Activated T-cell treated with anti-CD3 and anti-CD28 coated beads, Interleukin-2, amount 50 U/mL, for 48 hours (primary cell): ENCODE data around the gene HMGN4.

ENCODE experiments used
- DNase-seq, 2 experiments: peaks; one replicate each; pipeline ENCODE4 v3.0.0-alpha.2; 2020

HMGN4 gene

DNA sequence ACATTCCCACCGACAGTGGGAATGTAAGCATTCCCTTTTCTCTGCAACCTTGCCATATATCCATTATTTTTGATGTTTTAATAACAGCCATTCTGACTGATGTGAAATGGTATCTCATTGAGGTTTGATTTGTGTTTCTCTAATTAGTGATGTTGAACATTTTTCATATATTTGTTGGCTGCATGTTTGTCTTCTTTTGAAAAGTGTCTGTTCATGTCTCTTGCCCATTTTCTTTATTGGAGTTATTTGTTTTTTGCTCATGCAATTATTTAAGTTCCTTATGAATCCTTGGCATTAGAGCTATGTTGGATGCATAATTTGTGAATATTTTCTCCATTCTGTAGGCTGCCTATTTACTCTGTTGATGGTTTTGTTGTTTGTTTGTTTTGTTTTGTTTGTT lies 40.6 kb downstream of the HMGN4 start:
- DNase-seq, result no peak

DNA sequence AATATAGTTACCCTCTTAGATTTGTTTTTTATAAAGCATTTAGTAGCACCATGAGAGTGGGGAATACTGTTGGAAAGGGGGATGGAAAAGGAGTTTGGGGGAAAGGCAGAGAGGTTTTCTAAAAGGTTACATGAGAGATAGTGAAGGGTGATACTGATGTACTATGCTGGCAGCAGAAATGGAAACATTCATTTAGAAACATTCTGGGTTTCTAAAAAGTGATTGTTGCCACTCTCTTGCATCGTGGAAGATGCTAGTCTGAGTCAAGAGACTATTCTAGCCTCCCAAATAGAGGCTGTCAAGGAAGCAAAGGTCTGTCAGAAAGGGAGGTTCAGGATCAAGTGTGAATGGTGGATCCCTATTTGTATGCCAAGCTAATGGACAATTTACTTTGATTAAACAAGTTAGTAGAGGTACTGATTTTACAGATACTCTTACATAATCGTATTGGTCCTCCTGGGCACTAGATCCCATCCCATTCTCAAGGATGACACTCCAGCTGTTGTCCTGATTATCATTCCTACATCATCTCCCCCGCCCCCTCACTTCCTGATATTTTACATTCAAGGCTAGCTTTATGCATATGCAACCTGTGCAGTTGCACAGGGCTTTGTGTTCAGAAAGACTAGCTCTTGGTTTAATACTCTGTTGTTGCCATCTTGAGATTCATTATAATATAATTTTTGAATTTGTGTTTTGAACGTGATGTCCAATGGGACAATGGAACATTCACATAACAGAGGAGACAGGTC lies 43.2 kb downstream of the HMGN4 start:
- DNase-seq, result no peak

DNA sequence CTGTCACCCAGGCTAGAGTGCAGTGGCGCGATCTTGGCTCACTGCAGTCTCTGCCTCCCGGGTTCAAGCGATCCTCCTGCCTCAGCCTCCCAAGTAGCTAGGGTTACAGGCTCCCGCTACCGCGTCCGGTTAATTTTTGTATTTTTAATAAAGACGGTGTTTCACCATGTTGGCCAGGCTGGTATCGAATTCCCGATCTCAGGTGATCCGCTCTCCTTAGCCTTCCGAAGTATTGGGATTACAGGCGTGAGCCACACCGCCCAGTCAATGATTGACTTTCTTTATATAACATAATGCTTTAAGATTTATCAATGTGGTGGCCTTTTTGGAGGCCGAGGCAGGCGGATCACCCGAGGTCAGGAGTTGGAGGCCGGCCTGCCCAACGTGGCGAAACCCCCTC lies 50.8 kb downstream of the HMGN4 start:
- no peak for DNase-seq

DNA sequence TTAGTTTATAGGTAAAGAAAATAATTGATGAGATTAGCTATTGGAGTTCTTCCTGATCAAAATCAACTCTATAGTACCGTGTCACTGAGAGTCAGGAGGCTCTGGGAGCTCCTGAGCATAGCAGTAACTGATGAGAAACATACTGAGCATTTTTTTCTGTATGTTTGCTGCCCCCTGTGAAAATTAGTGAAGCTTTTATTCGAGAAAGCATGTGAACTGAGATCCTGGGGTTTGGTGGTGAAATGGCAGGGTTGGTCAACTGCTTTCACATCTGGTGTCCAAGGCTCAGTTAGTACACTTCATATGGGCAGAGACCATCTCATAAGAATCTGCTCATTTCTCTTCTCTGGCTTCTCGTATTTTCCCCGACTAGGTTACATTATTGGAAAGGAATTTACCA lies 54.5 kb downstream of the HMGN4 start:
- DNase-seq, result no peak

DNA sequence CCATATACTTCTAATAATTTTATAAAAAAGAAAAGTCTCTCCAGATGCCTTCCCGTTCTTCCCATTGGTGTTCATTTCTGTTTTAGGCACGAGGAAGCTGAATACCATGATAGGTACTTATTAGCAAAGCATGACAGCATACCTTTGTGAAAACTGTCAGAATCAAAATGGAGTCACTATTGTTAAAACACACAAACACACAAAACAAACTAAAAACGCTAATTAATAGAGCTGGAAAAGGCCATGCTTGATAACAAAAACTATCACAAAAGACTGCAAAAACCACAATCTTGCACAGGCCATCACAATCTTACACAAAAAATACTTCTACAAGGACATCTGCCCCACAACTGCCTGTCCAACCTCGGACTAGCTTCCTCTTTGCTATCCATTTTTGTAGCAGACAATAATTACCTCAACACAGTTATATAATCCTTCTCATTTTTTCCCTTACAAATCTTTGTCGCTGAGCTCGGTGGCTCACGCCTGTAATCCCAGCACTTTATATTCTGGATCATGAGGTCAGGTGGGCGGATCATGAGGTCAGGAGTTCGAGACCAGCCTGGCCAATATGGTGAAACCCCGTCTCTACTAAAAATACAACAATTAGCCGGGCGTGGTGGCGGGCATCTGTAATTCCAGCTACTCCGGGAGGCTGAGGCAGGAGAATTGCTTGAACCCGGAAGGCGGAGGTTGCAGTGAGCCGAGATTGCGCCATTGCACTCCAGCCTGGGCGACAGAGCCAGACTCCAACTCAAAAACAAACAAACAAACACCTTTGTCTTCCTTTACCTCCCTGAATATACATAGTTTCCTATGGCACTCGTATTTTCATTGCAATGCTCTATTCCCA lies 55.3 kb downstream of the HMGN4 start:
- DNase-seq, result no peak

DNA sequence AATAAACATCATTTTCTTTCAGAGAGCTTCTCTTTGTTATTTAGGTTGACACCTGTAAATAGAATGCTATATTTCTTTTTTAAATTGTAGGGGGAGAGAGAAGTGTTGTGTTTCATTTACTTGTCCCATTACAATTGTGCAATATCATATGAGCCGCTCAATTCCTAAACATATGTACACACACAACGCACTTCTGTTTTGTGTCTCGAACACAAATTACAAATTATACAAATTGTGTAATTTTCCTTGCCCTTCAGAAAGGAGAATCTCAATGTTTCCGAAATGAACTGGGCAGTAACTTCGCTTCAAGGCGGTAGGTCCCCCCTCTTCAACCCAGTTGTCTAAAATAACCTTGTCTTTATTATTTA lies 55.9 kb downstream of the HMGN4 start:
- no peak for DNase-seq

DNA sequence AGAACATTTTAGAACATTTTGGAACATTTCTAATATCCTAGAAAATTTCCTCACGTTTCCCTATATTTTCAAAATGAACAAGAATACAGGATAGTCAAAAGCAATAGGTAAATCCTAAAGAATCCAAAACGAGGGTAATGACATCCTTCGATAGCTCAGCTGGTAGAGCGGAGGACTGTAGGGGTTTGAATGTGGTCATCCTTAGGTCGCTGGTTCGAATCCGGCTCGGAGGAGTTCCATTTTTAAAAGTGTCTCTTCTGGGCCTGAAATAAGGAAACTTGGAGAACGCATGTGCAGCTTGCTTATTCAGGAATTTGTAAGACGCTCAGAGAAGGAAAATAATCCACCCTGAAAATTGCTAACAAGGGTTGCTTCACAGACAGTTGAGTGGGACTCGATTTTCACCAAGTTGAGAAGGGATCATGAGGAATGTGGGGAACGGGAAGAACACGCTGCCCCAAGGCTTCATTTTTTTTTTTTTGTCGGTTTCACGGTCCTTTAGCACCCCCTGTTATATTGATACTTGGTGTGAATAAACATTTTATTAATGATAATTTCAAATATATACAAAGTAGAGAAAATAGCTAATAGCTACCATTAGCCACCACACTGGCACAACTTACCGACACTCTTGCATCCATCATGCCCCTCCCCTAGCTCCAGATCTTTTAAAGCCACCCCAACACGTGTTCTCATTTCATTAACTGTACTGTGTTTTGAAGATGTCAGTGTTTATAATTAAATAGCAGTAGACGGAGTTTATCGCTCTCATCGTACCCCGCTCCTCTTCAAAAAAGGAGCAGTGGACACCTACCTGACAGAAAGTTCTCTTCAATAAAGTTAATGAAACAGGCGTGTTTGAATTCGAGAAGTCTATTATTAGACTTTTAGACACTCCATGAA lies 56.8 kb downstream of the HMGN4 start:
- peak; percentile 80 to 81 for DNase-seq

DNA sequence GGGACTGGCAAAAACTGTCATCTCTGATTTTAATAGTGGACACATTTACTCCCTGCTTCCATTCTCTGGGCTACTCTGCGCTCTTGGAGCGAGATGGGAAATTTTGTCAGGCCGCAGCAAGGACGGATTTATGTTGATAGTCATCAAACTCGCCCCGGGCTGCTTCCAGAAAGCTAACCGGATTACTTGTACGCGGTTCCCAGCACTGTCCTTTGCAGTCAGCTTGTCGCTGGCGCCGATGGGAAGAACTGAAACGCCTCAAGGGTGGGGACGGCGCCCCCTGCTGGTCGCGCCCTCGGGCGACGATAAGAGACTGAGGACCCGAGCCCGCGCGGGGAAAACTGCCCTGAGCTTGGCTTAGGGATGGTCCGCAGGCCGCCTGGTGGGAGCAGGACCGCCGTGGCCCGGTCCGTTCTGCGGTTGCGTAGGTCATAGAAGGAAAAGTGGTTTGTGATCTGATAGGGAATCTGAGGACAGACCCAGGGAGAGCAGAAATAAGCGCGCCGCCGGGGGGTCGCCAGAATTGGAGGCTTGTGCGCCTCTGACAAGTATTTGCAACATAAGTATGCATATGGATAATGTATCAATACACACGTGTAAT lies 57.6 kb downstream of the HMGN4 start:
- peak; percentile 94 for DNase-seq
